Endometrium (tissue), 2 donors: ENCODE data around the gene PCDHA6.
"Not testable (repeated sequence)": the region's sequence is repeated elsewhere in the genome, so short reads cannot be mapped to it uniquely, and the experiment has no call there.

Experiments used
- FAIRE-seq: peaks from 2 replicates; lab custom pipeline; 2012; peaks lifted over from hg19 to GRCh38; lab: Jason Lieb, UNC
- donor health status: control.
- donor health status: control.

Gene PCDHA6

GRCh38 chr5:140862441-140863295 lies 34.9 kb downstream of the PCDHA6 start:
- no peak for FAIRE-seq

- FAIRE-seq, result no peak
Measured at GRCh38 chr5:140868721-140869554, 41.2 kb downstream of the PCDHA6 start, which contains the start of gene PCDHA11. TSS of gene PCDHA11 (plus strand) at chr5:140868957. CDS start at chr5:140869104, 147 bp downstream.

GRCh38 chr5:140869555-140869886 lies 41.8 kb downstream of the PCDHA6 start:
- no peak for FAIRE-seq

- FAIRE-seq, result no peak
Measured at GRCh38 chr5:140870221-140871201, 42.8 kb downstream of the PCDHA6 start.

GRCh38 chr5:140875085-140876065 lies 47.6 kb downstream of the PCDHA6 start, which contains the start of gene PCDHA12:
TSS of gene PCDHA12 (plus strand) at chr5:140875308. CDS start at chr5:140875473, 165 bp downstream.
- no peak for FAIRE-seq

- not testable (repeated sequence) for FAIRE-seq
Measured at GRCh38 chr5:140876541-140877261, 48.9 kb downstream of the PCDHA6 start.

- FAIRE-seq, result no peak
Measured at GRCh38 chr5:140877262-140877581, 49.5 kb downstream of the PCDHA6 start.
